GM19468 (cell line): Measurements from ENCODE around the gene AMER3.

Source experiments
- ATAC-seq: cut with Tn5 transposase; IDR thresholded peaks from one replicate; pipeline ENCODE4 v1.9.1; 2021; ENCODE audit warnings: mild to moderate bottlenecking, moderate library complexity, moderate number of reproducible peaks; ENCODE audit not compliant: unreplicated experiment; ENCODE audit errors: extremely low read depth

The AMER3 gene

DNA sequence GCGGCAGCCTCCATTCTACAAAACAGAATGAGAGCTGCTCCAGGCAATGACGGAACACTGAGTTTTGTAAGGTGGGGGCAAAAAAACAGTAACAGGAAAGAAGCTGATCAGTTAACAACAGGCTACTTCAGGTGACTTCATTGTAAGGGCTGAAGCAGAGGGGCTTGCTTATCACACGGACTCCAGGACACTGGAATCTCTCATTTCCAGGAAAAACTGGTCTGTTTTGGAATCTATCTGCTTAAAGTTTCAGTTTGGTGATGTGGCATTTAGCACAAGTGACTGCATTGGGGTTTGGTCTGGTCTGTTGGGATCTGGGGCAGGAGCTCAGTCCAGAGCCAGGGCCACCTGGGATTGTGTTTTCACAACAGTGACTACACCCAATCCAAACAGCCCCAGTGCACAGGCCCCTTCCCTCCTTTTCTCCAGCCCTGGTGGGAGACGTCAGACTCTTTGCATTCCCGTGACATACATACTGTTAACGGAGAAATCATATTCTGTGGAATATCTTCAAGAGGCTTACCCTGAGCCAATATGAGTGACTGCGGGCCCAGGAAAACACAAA lies 14.1 kb downstream of the AMER3 start:
- ATAC-seq = no peak

DNA sequence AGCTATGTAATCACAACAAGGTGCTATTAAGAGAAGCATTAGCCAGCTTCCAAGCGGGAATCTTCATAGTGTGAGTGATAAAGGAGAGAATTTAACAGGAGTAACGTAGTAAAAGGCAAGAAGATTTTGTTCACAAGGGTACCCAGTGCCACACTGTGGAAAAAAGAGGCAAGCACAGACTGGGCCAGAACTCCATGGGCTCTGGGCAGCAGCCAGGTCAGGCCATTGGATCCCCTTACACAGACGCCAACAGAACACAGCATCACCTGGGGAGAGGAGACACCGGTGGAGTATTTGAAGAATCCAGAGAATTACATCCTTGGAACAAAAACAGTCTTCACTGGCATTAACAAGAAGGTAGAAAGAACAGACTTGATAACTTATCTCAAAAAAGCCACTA lies 21.2 kb downstream of the AMER3 start:
- ATAC-seq = no peak

DNA sequence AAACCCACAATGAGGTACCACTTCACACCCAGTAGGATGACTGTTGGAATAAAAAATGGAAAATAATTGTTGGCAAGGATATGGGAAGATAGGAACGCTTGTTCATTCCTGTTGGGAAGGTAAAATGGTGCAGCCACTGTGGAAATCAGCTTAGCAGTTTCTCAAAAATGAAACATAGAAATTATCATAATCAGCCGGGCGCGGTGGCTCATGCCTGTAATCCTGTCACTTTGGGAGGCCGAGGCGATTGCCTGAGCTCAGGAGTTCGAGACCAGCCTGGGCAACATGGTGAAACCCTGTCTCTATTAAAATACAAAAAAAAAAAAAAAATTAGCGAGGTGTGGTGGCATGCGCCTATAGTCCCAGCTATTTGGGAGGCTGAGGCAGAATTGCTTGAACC lies 23.4 kb downstream of the AMER3 start:
- ATAC-seq = no peak

DNA sequence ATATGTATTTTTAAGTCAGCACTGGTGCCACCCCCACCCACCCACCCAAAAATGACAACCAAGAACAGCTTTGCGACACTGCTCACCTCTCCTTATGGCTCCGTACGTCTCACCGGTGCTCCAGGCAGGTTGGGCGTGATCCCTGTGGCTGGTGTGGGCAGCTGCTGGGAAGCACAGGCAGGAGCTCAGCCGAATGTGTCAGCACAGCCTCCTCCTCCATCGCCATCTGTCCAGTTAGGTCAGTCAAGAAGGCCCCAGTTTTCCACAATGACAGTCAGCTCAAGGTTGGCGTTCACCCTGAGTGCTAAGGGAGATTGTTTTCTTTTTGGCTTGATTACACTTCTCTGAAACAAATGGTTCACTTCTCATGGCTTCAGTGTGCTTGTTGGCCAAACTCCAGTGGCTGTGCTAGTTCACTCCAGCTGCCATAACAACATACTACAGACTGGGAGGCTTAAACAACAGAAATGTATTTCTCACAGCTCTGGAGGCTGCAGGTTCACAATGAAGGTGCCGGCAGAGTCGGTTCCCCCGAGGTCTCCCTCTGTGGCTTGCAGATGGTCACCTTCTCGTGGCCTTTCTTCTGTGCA lies 30.2 kb downstream of the AMER3 start:
- no peak for ATAC-seq

DNA sequence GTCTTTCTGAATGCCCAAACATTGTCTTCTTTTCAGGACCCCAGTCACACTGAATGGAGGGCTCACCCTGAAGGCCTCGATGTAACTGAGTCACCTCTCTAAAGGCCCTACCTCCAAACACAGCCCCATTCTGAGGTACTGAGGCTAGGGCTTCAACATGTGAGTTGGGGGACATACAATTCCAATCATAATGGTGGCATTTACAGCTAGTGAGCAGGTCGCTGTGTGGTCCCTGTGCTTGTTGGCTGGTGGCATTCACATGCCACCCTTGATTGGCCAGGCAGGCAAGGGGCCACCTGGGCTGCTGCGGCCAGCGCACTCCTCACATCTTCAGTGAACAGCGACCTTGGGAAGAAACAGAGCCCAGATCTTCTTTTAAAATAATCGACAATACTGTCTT lies 30.7 kb downstream of the AMER3 start:
- no peak for ATAC-seq

DNA sequence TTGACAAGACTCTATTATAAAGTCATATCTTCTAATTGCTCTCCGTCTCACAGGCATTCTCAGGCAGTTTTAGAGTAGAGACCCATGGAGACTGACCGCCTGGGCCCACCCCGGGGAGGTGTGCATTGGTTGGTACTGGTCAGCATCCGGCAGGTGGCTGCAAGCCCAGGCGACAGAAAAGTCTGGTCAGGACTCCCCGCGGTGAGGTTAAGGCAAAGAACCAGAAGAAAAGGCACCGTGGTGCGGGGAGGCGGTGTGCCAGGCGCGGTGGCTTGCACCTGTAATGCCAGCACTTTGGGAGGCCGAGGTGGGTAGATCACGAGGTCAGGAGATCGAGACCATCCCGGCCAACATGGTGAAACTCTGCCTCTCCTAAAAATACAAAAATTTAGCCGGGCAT lies 32.5 kb downstream of the AMER3 start:
- ATAC-seq = no peak

DNA sequence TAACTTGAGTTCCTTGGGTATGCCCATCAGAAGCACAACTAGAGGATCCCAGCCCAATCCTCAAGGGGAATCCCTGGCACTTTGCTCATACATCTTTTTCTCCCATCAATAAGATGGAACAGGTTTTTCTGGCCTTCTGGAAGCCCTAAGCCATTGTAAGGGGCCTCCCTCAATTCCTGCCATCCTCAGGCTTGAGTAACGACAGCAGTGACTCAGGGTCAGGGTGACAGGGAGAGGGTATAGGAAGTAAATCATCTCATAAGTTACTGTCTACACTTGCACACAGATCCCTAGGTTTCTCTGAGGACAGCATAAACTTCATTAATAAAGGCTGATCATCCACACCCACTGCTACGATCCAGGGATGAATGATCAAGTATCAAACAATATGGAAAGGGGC lies 35.0 kb downstream of the AMER3 start:
- no peak for ATAC-seq

DNA sequence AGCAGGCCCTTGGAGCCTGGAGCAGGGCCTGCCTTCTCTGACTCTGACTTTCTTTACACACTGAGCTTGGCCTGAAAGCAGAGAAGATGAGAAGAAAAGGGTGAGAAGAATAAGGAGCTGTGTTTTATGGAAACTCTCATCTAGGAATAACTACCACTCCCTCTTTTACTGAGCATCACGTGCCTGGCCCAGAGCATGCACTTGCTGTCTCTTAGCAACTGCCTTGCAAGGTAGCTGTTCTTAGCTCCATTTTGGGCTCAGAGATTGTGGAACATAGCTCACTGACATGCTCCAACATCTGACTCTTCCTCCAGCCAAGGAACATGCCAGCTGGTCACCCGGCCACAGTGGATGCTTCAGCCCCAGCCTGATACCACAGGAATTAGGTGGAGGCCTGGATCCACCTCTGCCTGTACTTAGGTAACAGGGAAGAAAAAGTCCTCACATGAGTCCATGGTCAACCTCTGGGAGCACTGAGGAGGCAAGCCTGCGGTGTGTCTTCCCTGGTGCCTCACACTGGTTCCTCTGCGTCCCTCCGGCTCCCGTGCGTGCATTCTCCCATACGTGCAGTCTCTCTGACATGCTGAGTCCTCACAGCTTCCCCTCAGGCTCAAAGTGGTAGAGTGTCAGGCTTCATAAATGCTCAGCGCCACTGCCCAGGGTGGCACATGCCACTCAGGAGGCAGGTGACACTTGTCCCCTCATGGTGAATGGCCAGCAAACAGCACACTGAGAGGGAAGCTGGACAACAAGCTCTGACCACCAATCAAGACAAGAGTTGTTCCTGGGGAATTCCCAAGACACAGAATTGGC lies 35.7 kb downstream of the AMER3 start:
- no peak for ATAC-seq

DNA sequence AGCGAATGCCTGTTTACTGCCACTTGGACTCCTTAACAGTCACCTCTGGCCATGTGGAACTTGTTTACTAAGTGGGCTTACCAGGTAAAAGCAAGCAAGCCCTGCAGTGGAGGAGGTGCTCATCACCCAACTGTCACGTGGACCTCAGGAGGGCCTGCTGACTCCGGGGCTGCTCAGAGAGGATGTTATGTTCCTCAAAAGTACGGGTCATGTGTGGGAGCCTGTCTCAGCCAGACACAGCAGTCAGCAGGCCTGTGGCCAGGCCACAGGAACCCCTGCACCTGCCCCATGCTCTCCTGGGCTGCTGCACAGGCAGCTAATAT lies 36.2 kb downstream of the AMER3 start:
- ATAC-seq = no peak

DNA sequence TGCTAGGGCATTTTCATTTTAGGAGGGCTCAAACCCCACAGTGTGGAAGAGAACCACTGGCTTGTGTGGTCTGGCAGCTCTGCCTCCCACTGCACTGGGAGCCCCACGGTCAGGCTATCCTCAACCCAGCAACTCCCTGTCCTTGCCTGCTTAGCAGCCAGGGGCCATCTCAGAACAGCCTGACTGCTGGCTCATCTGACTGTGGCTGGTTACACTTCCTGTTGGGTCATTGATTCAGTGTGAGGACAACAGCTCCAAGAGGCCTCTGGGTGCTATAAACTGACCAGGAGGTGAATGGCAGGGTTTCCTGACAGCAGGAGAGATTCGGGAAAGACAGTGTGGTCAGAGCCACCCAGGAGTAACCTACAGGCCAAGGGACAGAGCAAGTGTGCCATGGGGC lies 40.1 kb downstream of the AMER3 start:
- no peak for ATAC-seq

DNA sequence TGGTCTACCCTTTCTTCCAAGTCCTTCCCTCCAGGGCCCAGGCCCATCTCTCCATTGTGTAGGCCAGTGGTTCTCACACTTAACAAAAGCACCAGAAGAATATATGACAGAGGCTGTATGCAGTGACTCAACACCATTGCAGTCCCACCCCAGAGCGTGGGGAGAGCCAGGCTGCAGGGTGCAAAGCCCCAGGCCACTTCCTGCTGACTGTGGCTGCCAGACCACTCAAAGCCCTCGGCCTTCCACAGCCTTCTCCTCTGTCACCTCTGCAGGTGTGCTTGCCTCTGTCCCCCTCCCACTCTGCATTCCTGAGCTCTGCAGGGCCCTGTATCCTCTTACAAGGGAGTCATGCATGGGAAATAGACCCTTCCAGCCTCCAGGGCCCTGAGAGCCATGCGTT lies 41.0 kb downstream of the AMER3 start:
- ATAC-seq = no peak

DNA sequence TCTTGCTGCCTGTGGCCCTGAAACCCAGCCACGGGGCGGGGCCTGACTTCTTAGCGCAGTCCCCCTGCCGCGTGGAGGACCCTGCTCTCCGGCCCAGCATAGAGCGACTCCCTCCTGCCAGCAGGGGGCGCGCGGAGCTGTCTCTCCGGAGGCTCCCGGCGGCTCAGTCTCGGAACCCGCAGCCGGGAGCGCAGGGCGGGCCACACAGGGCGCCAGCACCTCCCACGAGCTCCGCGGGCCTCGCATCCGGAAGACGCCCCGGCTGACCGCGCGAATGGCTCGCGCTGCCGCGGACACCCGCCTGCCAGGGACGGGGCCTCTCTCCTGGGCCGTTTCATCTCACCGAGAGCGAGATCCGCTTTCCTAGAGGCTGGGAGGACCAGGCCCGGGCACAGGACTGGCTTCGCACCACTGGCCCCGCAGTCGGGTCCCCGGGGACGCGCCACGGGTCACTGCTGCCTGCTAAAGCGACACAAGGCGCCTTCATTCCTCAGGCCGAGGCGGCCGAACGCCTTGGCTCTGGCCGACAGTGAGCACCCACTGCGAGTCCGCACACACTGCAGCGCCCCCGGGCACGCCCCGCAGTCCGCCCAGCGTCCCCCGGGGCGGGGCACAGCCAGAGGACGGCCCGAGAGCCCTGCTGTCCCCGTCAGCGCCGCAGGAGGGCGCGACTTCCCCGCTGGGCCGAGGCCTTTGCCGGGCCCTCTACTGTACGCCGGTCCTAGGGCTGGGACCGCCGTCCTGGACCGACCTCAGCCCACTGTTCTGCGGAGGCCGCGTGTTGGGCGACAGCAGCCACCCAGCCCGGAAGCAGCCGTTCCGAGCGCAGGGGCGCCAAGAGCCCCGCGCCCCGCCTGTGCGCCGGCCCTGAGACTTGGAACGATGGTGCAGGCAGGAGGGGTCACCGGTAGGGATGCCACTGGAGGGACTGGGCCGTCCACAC lies 42.4 kb downstream of the AMER3 start:
- ATAC-seq = peak; percentile 87

DNA sequence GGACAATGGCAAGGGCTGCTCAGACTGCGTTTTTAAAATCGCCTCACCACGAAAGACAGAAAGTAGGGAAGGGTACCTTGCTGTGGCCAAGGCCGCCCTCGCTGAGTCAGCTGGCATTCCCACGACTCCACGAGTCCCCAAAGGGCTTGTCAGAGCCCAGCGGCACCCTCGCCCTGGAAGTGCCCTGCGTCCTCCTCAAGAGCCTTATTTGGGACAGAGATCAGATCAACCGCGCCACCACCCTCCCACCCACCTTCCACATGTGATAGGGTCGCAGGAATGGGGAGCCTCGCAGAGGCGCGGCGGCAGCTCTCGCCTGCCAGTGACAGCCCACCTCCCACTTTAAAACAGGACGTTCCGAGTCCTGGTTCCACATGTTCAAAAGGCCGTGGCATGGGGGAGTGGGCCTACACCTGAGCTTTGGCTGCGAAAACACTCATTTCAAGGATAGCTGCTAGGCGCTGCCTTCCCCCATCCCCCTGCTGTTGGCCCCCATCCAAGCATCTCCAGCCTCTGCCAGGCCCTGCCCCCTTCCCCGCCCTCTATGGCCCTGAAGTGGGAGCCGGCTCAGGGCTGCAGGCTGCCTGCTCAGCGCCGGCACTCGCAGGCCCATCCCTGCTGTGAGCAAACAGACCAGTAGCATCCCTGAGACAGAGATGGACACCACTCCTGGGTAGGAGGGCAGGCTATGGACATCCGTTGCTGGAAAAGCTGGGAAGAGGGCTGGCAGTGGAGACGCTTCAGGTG lies 43.3 kb downstream of the AMER3 start:
- no peak for ATAC-seq

DNA sequence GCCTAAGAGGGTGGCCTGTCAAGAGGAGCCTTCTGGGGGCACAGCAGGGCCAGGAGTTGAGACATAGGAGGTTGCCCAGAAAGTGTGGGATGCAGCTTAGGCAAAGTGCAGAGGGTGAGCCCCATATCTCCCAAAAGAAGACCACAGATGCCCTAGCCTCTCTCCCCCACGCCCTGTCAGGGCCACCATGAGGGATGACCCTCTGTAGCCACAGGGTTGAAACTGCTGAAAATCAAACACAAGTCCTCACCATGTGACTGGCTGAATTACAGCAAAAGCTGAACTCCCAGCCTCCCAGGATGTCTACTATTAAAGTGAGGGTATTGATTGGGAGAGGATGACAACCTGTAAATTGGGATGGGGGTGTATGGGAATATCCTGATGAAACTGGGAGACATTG lies 44.0 kb downstream of the AMER3 start:
- ATAC-seq = no peak

DNA sequence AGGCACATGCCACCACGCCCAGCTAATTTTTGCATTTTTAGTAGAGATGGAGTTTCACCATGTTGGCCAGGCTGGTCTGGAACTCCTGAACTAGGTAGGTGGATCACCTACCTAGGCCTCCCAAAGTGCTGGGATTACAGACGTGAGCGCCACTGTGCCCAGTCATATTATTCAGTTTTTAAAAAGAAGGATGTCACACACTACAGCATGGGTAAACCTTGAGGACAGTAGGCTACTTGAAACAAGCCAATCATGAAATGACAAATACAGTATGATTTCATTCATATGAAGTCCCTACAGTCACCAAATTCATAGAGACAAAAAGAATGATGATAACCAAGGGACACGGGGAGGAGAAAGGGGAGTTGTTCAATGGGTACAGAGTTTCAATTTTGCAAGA lies 50.3 kb downstream of the AMER3 start:
- no peak for ATAC-seq

DNA sequence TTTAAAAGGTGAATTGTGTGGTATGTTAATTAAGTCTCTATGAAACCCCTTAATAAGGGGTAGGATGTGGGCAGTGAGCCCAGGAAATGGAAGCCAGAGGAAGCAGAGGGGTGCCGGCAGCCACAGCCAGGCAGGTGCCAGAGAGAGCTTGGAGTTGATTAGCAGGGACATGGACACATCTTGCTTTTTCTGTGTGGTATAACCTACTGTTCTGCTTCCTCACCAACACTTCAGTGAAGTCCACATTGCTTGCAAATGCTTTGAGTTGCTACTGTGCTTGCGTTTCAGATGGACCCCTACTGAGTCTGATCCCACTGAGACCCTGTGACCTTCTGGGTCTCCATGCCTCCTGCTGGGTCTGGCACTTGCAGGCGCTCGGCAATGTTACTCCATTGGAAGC lies 51.0 kb downstream of the AMER3 start:
- ATAC-seq = no peak

DNA sequence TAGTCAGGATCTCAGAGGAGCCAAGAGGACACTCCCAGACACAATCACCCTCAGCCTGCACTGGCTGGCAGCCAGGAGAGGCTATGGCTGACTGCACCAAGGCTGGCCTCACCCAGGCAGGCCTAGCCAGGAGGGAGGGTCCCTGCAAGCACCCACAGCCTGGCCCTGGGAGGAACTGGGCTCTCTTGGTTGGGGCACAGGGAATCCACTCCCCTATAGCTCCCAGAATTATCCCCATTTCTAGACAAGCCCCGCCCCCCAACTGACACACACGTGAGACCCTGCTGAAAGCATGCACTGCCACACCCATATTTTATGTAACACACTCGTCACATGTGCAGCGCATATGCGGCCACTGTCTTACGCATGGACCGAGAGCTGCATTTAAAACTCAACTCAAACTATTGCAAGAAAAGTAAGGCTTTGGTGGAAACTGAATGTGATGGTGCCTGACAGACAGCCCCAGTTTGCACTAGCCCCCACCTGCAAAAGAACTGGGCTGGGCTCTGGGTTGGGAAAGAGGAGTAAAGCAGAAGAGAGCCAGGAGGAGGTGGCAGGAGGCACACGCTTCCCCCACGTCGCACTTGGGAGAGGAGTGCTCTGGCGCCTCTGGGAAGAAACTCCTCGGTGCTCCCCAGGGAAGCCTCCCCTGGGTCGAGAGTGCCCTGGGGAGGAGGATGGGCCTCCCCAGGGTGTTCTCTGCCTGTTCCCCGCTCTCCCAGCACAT lies 52.5 kb downstream of the AMER3 start:
- ATAC-seq = no peak

DNA sequence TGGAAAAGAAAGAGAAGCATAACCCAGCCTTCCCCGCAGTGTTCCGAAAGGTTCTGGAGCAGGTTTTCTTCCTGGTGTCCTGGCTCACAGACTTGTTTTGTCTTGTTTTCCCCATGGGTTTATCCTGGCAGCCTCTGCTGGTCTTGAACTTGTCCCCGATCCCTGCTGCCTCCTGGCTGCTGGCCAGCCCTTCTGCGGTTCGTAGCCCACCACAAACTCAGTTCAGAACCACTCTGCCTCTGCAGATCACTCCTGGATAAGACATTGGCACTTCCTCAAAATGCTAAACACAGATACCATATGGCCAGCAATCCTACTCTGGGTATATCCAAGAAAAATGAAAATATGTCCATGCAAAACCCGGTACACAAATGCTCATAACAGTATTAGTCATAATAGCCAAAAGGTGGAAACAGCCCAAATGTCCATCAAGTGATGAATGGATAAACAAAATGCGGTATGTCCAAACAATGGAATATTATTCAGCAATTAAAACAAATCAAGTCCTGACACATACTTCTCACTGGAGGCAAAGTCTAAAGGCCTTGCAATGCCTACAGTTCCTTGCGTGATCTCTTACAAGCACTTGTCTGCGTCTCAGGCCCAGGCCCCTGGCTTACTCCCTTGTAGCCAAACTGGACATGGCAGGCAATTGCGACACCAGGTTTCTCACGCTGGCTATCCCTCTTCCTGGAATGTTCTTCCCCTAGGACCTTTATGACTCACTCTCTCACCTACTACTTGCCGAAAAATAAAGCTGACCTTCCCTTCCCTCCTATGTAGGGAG lies 53.3 kb downstream of the AMER3 start:
- ATAC-seq = no peak

DNA sequence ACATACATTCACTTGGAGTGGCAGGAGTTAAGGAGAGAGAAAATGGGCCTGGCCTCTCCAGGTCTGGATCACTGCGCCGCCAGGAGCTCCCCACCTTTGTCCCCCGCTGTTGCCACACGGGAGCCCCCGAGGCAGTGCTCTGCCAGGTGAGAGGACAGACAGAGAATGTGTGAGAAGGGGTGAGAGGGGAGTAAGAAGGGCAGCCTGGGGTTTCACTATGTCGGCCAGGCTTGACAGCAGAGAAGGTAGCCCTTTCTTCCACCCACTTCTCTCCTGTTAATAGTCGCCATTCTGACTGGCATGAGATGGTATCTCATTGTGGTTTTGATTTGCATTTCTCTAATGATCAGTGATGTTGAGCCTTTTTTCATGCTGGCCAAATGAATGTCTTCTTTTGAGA lies 55.1 kb downstream of the AMER3 start:
- no peak for ATAC-seq
